ENCODE data around the gene PIAS4.

Gene PIAS4

DNA sequence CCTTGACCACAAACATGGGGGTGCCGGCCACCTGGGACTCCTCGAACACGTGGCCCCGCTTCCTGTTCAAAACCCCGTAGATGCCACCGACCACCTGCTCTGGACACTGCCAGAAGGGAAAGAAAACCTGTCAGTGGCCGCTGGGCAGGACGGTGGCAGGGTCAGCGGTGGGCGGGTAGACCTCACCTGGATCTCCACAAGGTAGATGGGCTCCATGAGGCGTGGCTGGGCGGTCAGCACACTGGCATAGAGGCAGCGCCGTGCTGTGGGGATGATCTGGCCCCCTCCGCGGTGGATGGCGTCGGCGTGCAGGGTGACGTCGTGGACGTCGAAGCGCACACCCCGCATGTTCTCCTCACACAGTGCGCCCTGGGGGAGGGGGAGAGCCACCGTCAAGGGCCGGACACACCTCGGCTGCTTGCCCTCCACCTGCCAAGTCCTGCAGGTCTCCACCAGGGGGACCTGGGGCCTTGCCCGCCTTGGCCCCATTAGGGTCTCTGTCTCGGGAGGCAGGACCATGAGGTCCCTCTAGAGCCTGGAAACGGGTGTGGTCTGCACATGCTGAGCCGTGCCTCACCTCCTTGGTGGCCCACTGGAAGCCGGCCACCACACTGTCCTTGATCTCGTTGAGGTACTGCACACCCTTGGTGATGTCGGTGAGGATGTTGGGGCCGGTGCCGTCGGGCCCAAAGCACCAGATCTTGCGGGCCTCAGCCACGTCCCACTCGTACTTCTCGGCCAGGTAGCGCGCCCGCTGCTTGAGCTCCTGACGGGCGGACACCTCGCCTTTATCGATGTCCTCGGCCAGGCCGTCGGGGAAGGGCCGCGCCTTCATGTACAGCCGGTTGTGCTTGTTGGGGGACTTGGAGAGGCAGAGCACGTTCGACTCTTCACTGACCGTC is 30.0 kb upstream of the PIAS4 start:
- DNase-seq: no peak

DNA sequence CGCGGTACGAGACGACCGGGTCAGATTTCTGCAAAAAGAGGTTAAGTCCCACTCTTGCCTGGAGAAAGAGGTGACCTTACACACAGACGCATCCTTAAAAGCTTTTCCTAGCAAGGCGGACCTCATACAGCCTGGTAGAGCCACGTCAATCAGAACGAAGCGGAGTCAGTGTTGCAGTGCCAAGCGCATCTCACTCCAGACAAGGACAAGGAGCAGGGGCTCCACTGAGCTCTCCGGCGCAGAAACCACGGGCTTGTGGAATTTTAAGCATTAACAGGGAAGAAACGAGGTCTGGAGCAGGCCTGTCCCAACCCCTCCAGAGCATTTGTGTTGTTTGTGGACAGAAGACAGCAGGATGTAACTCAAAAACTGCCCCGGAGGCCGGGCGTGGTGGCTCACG is 29.4 kb upstream of the PIAS4 start:
- DNase-seq: no peak

GRCh38 chr19:3979289-3979673 is 28.3 kb upstream of the PIAS4 start:
- DNase-seq: no peak

- DNase-seq: no peak
Measured at GRCh38 chr19:3979674-3980352, 27.7 kb upstream of the PIAS4 start.

DNA sequence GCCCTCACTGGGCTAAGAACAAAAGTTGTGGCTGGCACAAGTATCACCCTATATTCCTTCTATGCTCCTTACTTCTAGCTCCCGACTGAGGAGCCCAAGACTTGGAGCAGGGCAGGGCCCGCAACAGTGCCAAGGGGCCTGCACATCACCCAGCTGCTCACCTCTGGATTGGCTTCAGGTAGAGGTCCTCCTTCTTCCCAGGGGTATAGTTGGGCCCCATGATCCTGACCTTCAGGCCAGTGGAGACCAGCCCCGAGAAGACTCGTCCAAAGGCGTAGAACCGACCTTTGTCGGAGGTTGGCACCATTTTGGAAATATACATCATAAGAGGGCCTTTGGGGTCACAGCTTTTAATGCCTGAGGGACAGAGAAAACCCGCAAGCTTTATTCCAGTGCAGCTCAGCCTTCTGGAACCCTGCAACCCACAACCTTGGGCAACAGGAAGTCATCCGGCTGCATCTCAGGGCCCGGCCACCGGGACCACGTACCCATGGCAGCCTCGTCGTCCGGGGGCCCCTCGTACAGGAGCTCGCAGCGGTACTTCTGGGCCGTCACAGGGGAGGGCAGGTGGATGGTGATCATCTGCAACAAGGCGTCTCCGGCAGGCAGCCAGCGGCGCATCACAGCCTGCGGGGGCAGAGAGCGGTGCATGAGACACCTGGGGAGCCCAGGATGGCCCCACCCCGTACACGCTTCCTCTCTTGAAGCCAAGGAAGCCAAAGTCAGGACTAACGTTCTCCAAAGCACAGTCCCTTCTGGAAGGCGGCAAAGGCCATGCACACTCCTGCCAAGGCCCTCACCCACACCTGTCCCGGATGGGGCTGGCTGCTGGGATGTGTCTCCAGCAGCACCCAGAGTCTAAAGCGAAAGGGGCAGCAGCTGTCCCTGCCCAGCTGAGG is 26.9 kb upstream of the PIAS4 start:
- DNase-seq: no peak

DNA sequence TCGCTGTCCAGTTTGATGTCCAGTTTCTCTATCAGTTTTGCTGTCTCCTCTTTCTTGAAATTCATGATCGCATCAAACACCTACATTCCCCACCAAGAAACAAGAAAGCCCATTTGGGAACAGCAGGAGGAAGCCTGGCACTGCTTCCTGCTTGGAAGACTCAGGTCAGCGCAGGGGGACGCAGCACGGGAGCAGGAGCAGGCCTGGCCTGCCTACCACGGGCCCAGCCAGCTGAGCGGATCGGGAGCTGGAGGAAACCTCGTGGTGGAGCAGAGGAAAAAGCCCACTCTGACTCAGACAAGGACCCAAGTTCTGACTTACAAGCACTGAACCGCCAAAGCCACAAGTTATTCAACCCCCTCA is 26.2 kb upstream of the PIAS4 start:
- no peak for DNase-seq

GRCh38 chr19:3981736-3982681 is 25.5 kb upstream of the PIAS4 start:
- DNase-seq: no peak

- DNase-seq: no peak
Measured at GRCh38 chr19:3982701-3983541, 24.6 kb upstream of the PIAS4 start.

DNA sequence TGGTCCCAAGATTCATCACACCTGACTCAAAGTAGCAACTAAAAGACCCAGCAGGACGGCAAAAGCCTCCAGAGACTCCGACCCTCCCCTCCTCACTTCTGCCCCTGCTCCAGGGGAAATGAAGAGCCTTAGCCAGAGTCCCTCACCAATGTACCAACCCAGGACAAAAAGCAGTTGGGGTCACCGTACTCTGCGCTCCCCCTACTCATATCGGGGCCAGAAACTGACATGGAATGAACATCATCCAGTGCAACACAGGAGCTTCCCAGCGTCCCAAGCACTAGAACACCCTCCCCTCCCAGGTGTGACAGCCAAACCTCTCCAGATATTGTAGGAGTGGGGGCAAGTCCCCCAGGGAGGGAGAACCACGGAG is 24.0 kb upstream of the PIAS4 start:
- no peak for DNase-seq

DNA sequence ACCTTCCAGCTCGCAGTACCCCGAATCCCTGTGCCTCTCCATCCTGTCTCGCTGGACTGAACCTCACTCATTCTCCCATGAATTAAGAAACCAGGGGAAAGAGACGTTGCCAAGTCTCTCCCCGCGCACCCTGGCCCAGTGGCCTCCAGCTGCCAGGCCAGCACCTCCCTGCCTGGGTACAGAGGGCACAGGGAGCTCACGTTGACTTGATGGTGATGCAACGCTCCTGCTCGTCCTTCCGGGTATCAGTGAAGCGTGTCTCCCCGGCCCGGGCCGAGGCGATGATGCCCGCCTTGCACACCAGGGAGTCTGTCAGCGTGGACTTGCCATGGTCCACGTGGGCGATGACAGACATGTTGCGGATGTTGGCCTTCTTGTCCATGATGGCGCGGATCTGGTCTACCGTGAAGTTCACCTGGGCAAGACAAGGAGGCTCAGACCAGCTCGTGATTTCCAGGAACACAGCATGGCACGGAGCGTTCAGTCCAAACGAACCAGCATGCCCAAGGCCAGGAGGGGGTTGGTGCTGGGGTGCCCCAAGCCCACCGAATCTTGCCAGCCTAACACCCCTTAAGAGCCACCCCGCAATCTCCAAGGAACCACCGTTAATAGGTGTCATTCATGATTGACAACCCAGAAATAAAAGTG is 23.5 kb upstream of the PIAS4 start:
- DNase-seq: no peak

DNA sequence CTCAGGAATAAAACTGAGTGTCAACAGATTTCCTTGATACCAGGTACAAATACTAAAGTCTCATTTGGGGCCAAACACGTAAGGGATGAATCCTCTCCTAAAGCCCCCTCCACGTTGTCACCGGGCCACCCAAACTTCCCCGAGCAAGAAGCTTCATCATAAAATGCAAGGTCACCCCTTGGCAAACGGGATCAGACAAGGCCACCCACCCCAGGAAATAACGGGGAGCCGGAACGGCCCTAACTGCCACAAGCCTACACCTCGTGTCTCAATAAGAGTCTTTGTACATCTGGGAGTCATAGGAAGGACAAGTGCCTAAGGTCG is 23.0 kb upstream of the PIAS4 start:
- no peak for DNase-seq

DNA sequence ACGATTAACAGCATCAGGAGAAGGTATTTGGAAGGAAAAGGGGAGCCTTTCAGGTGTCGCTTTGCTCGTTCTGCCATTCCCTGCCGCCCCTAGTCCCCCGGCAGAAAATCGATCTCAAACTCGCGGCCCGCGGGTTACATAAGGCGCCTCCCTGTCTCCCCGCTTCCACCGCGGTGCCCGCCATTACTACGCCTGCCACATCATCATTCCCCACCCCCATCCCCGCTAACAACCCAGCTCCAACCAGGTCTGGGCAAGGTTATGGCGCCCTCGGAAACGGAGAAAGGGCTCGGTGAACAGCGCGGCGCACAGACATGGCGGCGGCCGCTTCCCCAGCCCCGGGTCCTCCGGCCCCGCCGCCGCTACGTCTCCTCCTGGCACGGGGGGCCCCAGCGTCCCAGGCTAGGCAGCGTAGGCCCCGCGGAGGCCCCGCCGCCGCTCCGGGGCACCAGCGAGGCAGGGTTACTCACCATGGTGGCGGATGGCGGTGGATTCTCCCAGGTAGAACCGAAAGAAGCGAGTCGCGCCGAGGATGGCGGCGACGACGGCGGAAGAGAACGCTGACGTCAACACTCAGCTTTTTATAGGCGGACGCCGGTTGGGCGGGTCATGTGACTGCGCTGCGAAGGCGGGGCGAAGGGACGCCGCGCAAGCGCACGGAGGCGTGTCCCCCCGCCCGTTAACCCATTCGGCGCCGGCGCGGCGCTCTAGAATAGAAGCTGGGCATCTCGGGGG is 22.5 kb upstream of the PIAS4 start, which contains the start of gene EEF2:
Gene EEF2 (minus strand): TSS at position 556 of the 735 bp plus-strand sequence. CDS start 83 bp downstream, at position 473.
- DNase-seq: peak; percentile 93

DNA sequence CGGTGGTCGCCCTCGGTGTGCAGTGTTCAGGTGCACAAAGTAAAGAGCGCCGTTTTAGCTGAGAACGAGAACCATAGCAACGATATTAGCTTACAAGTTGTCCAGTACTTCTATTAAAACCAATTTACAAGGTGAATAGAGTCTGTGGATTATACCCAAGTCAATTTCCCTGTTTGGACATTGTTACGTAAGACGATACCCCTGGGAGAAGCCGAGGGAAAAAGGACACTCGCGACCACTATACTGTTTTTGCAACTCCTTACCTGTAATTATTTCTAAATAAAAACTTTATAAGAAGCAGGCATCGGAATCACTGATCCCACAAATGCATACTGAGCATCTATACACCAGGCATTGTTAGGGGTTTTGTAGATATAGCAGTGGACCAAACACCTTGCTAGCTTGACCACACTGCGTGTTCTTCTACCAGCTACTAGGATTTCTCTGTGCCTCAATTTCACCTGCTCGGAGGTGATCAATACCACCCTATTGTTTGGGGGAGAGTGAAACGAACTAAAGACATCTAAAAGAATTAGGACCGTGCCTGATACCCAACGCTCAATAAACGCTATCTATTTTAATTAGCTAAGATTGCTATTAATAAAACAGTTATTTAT is 21.8 kb upstream of the PIAS4 start:
- DNase-seq: no peak

GRCh38 chr19:3986260-3987041 is 21.1 kb upstream of the PIAS4 start:
- peak; percentile 56 for DNase-seq

DNA sequence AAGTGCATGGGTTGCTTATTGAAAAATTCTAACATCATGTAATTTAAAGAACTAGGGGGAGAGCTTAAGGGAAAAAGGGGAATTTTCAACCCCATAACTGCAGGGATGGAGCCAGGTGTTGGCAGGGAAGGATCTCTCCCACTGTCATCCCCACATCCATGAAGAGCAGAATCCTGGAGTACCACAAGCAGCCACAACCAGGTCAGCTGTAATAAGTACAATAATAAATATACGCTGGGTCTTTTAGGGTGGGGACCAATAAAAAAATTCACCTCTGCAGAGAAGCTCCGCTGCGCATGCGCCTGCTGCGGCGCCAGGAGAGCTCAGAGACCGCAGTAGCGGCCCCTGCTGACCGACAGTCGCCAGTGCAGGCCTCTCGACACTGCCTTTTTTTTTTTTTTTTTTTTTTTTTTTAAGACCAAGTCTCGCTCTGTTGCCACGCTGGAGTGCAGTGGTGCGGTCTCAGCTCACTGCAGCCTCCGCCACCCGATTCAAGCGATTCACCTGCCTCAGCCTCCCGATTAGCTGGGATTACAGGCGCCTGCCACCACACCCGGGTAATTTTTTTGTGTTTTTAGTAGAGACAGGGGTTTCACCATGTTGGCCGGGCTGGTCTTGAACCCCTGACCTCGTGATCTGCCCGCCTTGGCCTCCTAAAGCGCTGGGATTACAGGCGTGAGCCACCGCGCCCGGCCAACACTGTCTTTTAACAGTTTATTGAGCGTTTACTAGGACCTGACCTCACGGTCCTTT is 19.7 kb upstream of the PIAS4 start:
- DNase-seq: peak; percentile 83

GRCh38 chr19:3990815-3991117 is 16.8 kb upstream of the PIAS4 start:
- no peak for DNase-seq

- no peak for DNase-seq
Measured at GRCh38 chr19:3995607-3996006, 11.9 kb upstream of the PIAS4 start.
